Osteocyte (in vitro differentiated cells): ENCODE results near the gene CCBE1. TPM values are rescaled to one million over a fixed set of nuclear protein-coding genes. Genes with fewer than 3 reads are reported as not detected.

Experiments used
- DNase-seq: peaks from one replicate; pipeline ENCODE4 v3.0.0; 2021; ENCODE audit warnings: mixed read lengths; ENCODE audit not compliant: unreplicated experiment; ENCODE audit errors: extremely low spot score
- H3K27ac Mint-ChIP-seq: one replicate; pipeline ENCODE4 v1.8.0; 2021; ENCODE audit warnings: mild to moderate bottlenecking, mixed read lengths; ENCODE audit not compliant: unreplicated experiment
- H3K27me3 Mint-ChIP-seq: one replicate; pipeline ENCODE4 v1.8.0; 2021; ENCODE audit warnings: mixed read lengths; ENCODE audit not compliant: unreplicated experiment
- H3K36me3 Mint-ChIP-seq: one replicate; pipeline ENCODE4 v1.8.0; 2021; ENCODE audit warnings: mixed read lengths; ENCODE audit not compliant: unreplicated experiment
- H3K4me1 Mint-ChIP-seq: one replicate; pipeline ENCODE4 v1.8.0; 2021; ENCODE audit warnings: mixed read lengths; ENCODE audit not compliant: unreplicated experiment
- H3K4me3 Mint-ChIP-seq: one replicate; pipeline ENCODE4 v1.8.0; 2021; ENCODE audit warnings: mild to moderate bottlenecking, moderate library complexity, mixed read lengths; ENCODE audit not compliant: unreplicated experiment
- H3K9me3 Mint-ChIP-seq: one replicate; pipeline ENCODE4 v1.8.0; 2021; ENCODE audit warnings: mixed read lengths; ENCODE audit not compliant: unreplicated experiment
- CTCF ChIP-seq: fragments of 200-600 bp; sonication (generic); IDR thresholded peaks from 2 replicates; pipeline ENCODE4 v1.5.0; 2021; ENCODE audit warnings: antibody characterized with exemption, mild to moderate bottlenecking, moderate library complexity
- total RNA-seq: library from RNA; stranded (reverse); gene quantifications from 2 replicates; pipeline ENCODE4 v1.2.1, GENCODE V29; 2021

The CCBE1 gene
- total RNA-seq, 1 donor from 2014 or later: 22.8 TPM

- peak overlapping the region; percentile 78 for H3K27ac Mint-ChIP-seq
- H3K9me3 Mint-ChIP-seq: peaks cover 8% of the 10 kb centered on the region
- H3K4me1 Mint-ChIP-seq: peaks cover 56% of the 10 kb centered on the region
- H3K27me3 Mint-ChIP-seq: no peaks in the 10 kb centered on the region
- no peak for TF ChIP-seq CTCF
- no peak overlapping the region for H3K4me3 Mint-ChIP-seq
- H3K36me3 Mint-ChIP-seq: no peaks in the 10 kb centered on the region
- DNase-seq: no peak
Measured at GRCh38 chr18:59605633-59606192, 91.5 kb downstream of the CCBE1 start.

- Mint-ChIP-seq H3K36me3 (no peaks in the 10 kb centered on the region), H3K27me3 (no peaks in the 10 kb centered on the region), H3K4me3 (no peak overlapping the region), H3K4me1 (peaks cover 56% of the 10 kb centered on the region), H3K27ac (peak overlapping the region; percentile 78), H3K9me3 (peaks cover 8% of the 10 kb centered on the region)
- no peak for DNase-seq
- TF ChIP-seq CTCF: no peak
Measured at GRCh38 chr18:59604877-59605276, 92.3 kb downstream of the CCBE1 start.

GRCh38 chr18:59597049-59597448 is 100.2 kb downstream of the CCBE1 start:
- Mint-ChIP-seq H3K27ac (no peak overlapping the region), H3K4me1 (peaks cover 49% of the 10 kb centered on the region), H3K27me3 (no peaks in the 10 kb centered on the region), H3K9me3 (no peaks in the 10 kb centered on the region), H3K36me3 (peaks cover 2% of the 10 kb centered on the region), H3K4me3 (no peak overlapping the region)
- no peak for TF ChIP-seq CTCF
- DNase-seq: no peak

- Mint-ChIP-seq H3K36me3 (no peaks in the 10 kb centered on the region), H3K4me1 (peaks cover 59% of the 10 kb centered on the region), H3K27ac (peak overlapping the region; percentile 72), H3K9me3 (no peaks in the 10 kb centered on the region), H3K27me3 (no peaks in the 10 kb centered on the region), H3K4me3 (no peak overlapping the region)
- DNase-seq: no peak
- TF ChIP-seq CTCF: peak; percentile 38
Measured at GRCh38 chr18:59593291-59593717, 103.9 kb downstream of the CCBE1 start.

GRCh38 chr18:59592624-59593023 is 104.6 kb downstream of the CCBE1 start:
- DNase-seq: no peak
- Mint-ChIP-seq H3K27me3 (no peaks in the 10 kb centered on the region), H3K36me3 (no peaks in the 10 kb centered on the region), H3K27ac (peak overlapping the region; percentile 70), H3K9me3 (no peaks in the 10 kb centered on the region), H3K4me3 (no peak overlapping the region), H3K4me1 (peaks cover 59% of the 10 kb centered on the region)
- no peak for TF ChIP-seq CTCF
